Retina (tissue), 1 donor: ENCODE results near the gene OSGEPL1.
"Not testable (repeated sequence)": the region's sequence is repeated elsewhere in the genome, so short reads cannot be mapped to it uniquely, and the experiment has no call there.

Experiments used
- DNase-seq: peaks from one replicate; pipeline ENCODE4 v3.0.0-alpha.2; 2016

The OSGEPL1 gene

GRCh38 chr2:189762551-189763298 lies at the start of gene OSGEPL1:
OSGEPL1 (minus strand) TSS chr2:189762792; CDS start chr2:189761640, 1,152 bp downstream.
- DNase-seq: peak; percentile 99

DNA sequence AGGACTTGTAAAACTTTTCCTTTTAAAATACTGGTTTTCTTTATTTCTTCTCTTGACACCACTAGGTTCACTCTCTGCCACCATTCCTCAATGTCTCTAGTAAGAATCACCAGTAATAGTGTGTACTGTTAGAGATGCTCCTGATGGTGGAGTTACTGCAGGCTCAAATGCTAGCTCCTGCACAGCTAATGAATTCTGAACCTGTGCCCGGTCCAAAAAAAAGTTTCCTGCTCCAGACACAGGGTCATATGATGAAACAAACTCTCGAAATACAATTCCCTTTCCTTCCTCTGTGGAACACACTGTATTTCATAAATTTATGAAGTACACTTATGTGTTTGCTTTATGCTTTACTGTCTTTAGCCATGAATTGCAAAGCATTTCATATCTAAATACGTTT lies 40.8 kb upstream of the OSGEPL1 start:
- DNase-seq: no peak

GRCh38 chr2:189802396-189802912 lies 39.9 kb upstream of the OSGEPL1 start:
- no peak for DNase-seq

- no peak for DNase-seq
Measured at GRCh38 chr2:189799531-189799930, 36.9 kb upstream of the OSGEPL1 start.

GRCh38 chr2:189799030-189799331 lies 36.4 kb upstream of the OSGEPL1 start:
- no peak for DNase-seq

DNA sequence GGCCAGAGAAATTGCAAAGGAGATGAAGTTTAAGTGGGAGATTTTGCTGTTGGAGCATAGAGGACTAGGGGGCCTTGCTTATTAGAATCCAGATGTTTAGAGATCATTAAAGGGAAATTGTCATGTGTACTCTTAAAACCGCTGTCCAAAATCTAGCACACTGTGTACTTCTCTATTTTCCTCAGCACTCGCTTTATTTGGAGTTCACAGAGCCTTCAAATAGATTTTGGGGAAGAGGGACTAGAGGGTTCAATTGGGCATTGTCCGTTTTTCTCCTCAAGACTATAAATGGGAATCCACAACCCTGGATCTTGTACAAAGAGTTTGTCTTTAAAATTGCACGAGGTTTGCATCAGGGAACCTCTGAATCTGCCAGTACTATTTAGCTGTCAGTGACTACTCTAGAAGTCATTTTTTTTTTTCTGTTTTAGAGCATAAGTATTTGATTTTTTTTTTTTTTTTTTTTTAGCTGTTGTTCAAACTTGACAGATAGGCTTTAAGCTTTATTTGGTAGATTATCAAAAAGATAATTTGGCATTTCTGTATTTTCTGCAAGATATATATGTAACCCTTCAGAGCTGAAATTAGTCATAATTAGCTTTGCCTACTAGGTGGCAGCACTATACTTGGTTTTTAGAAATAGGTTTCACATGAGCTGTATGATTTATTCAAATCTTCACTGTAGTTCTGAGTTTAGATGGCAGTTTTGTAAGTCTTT lies 35.9 kb upstream of the OSGEPL1 start:
- no peak for DNase-seq

DNA sequence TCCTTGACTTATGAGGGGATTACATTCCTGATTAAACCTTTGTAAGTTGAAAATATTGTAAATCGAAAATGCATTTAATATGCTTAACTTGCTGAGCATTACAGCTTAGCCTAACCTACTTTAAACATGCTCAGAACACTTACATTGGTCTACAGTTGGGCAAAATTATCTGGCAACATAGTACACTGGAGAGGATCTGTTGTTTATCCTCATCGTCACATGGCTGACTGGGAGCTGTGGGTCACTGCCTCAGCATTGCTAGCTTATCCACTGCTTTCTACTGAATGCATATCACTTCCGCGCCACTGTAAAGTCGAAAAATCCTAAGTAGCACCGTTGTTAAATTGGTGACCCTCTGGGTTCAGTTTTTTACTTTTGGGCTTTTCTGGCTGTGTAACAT lies 35.3 kb upstream of the OSGEPL1 start:
- DNase-seq: no peak

GRCh38 chr2:189794310-189794709 lies 31.7 kb upstream of the OSGEPL1 start:
- no peak for DNase-seq

DNA sequence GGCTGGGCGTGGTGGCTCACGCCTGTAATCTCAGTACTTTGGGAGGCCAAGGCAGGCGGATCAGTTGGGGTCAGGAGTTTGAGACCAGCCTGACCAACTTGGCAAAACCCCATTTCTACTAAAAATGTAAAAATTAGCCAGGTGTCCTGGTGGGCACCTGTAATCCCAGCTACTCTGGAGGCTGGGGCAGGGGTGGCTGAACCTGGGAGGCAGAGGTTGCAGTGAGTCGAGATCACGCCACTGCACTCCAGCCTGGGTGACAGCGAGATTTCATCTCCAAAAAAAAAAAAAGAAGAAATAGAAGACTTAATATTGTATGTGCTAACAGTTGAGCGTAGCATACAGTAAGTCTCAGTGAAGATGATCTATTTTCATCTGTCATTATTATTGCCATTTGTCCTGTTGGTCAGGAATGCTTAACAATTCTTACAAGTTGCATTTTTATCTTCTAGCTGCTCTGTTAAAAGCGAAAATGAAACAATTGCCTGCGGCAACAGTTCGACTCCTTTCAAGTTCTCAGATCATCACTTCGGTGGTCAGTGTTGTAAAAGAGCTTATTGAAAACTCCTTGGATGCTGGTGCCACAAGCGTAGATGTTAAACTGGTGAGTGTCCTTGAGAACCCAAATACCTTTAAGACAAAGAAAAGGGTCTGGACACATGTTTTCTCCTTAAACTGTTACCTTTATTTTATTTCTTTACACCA lies 28.9 kb upstream of the OSGEPL1 start:
- no peak for DNase-seq

DNA sequence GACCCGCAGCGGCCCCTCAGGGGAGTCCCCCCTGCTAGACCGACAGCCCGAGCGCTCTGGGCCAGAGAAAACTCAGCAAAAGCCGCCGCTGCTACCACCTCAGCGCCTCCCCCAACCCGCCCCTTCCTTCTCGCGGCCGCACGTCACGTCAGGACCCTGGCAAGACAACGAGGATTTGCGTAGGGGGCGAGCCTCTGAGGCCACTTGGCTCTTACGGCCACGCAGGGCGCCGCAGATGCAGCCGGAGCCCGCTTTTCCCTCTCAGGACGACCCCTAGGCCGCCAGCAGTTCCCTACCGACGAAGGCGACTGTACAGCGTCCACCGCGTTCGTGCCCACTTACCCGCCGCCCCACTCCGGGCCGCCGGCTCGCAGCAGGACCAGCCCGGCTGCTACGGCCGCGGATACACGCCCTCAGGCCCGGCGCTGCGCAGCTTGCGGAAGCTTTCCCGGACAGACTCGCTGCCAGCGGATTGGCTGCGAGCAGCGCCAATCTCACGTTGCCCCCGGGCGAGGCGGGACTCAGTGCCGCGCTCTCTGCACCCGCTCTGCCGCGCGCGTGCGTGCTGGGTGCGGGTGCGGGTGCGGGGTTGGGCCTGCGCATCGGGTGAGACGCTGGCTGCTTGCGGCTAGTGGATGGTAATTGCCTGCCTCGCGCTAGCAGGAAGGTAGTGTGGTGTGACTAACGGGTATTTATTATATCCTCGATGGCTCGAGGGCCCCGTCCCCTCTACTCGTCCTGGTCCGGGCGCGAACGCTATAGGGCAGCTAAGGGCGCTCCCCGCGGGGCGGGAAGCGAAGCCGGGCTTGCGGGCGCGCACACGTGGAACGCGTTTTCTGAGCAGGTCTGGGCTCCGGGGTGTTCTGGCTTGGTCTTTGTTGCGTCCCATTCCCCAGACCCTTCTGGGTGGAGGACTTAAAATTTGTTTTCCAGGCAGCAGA lies 21.6 kb upstream of the OSGEPL1 start, which contains the start of the genes ORMDL1 and PMS1:
Gene ORMDL1, minus strand, starts transcription at position 413 of the 941 bp plus-strand sequence. CDS start 1,744 bp downstream, outside the sequence.
Gene PMS1, plus strand, starts transcription at position 524 of the 941 bp plus-strand sequence. CDS start 7,360 bp downstream, outside the sequence.
- DNase-seq: peak; percentile 100

GRCh38 chr2:189783451-189783926 lies 20.9 kb upstream of the OSGEPL1 start:
- no peak for DNase-seq

GRCh38 chr2:189782221-189782671 lies 19.7 kb upstream of the OSGEPL1 start:
- DNase-seq: no peak

GRCh38 chr2:189772212-189772611 lies 9.6 kb upstream of the OSGEPL1 start:
- DNase-seq: no peak

GRCh38 chr2:189770590-189771322 lies 8.2 kb upstream of the OSGEPL1 start:
- no peak for DNase-seq

DNA sequence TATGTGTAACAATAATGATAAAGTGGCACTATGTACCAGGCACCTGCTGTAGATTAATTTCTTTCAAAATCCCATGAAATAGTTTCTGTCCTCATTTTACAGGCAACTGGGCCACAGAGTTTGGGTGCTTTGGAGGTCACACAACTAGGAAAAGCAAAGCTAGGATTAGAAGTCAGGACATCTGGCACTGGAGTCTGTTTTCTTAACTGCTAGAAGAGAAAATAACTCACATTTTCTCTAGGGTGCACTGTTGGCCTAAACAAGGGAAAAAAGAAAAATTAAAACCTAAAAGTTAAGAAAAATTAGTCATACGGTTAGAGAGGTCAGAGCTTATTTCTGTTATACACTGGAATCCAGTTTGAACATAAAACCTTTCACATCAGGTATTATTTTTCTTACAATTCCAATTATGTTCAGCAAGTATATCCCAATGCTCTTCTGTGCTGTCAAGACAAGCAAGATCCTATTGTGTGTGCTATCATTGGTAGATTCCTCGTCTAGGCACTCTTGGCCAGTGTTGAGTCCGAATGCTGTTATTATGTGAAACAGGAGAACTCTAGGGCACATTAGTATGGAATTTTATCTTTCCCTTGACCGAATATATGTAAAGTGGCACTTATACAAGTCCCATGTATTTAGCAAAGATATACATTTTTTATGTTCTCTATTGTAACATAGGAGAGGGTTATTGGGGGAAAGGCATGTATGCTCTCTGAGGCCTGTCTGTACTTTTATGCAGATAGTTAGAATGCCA lies 1.5 kb upstream of the OSGEPL1 start:
- peak; percentile 17 for DNase-seq

GRCh38 chr2:189762229-189762550 lies 402 bp downstream of the OSGEPL1 start:
- no peak for DNase-seq

DNA sequence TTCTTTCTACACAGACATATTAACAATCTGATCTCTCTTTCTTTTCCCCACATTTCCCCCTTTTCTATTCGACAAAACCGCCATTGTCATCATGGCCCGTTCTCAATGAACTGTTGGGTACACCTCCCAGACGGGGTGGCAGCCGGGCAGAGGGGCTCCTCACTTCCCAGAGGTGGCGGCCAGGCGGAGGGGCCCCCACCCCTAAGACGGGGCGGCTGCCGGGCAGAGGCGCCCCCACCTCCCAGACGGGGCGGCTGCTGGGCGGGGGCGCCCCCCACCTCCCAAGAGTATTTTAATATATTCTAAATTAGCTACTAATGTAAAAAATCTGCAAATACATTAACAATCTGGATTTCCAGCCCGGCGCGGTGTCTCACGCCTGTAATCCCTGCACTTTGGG lies 2.4 kb downstream of the OSGEPL1 start:
- DNase-seq: not testable (repeated sequence)

GRCh38 chr2:189756311-189756952 lies 6.2 kb downstream of the OSGEPL1 start:
- DNase-seq: no peak

DNA sequence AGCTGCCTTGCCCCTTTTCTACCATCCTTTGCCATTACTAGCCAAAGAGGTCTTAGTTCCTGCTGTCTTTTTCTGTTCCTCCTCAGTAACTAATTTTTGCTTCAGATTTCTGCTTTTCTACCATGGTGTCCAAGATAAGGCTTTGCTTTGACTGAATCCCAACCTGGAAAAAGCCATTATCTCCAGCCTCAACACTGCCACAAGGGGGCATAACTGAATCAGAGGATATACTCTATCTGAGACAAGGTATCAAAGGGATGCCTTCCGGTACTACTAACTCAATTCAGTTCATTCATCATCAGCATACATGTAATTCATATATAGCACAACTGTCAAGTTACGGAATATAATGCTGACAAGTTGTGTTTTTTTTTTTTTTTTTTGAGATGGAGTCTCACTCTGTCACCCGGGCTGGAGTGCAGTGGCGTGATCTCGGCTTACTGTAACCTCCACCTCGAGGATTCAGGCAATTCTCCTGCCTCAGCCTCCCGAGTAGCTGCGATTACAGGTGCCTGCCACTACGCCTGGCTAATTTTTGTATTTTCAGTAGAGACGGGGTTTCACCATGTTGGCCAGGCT lies 11.4 kb downstream of the OSGEPL1 start:
- peak; percentile 18 for DNase-seq

GRCh38 chr2:189729430-189729829 lies 33.2 kb downstream of the OSGEPL1 start:
- no peak for DNase-seq
